HG02759 (cell line): ENCODE data around the gene ZNF219.

Experiments used
- ATAC-seq: cut with Tn5 transposase; IDR thresholded peaks from one replicate; pipeline ENCODE4 v1.9.1; 2021; ENCODE audit warnings: mild to moderate bottlenecking, moderate library complexity; ENCODE audit not compliant: unreplicated experiment

Gene ZNF219

GRCh38 chr14:21098076-21098891 lies at the start of gene ZNF219:
ZNF219 (minus strand) TSS chr14:21098655; CDS start chr14:21093591, 5,064 bp downstream.
- ATAC-seq = peak; percentile 41

- ATAC-seq = no peak
Observed at GRCh38 chr14:21145437-21145836, 47.0 kb upstream of the ZNF219 start.

- no peak for ATAC-seq
Observed at GRCh38 chr14:21142357-21142756, 43.9 kb upstream of the ZNF219 start.

- no peak for ATAC-seq
Observed at GRCh38 chr14:21136024-21136423, 37.6 kb upstream of the ZNF219 start.

GRCh38 chr14:21133901-21134300 lies 35.4 kb upstream of the ZNF219 start:
- ATAC-seq = no peak

GRCh38 chr14:21123429-21123828 lies 25.0 kb upstream of the ZNF219 start:
- no peak for ATAC-seq

GRCh38 chr14:21121122-21121521 lies 22.7 kb upstream of the ZNF219 start:
- no peak for ATAC-seq

- ATAC-seq = no peak
Observed at GRCh38 chr14:21120686-21121085, 22.2 kb upstream of the ZNF219 start.

- no peak for ATAC-seq
Observed at GRCh38 chr14:21118933-21119332, 20.5 kb upstream of the ZNF219 start.

GRCh38 chr14:21113369-21113768 lies 14.9 kb upstream of the ZNF219 start:
- no peak for ATAC-seq

- no peak for ATAC-seq
Observed at GRCh38 chr14:21112255-21112654, 13.8 kb upstream of the ZNF219 start.

- peak; percentile 53 for ATAC-seq
Observed at GRCh38 chr14:21109377-21110138, 11.1 kb upstream of the ZNF219 start.

- ATAC-seq = no peak
Observed at GRCh38 chr14:21108791-21109190, 10.3 kb upstream of the ZNF219 start.

- no peak for ATAC-seq
Observed at GRCh38 chr14:21107283-21107800, 8.9 kb upstream of the ZNF219 start.

- ATAC-seq = no peak
Observed at GRCh38 chr14:21106498-21107282, 8.2 kb upstream of the ZNF219 start.

GRCh38 chr14:21106176-21106497 lies 7.7 kb upstream of the ZNF219 start:
- no peak for ATAC-seq

- ATAC-seq = no peak
Observed at GRCh38 chr14:21105095-21105494, 6.6 kb upstream of the ZNF219 start.

GRCh38 chr14:21104448-21105060 lies 6.1 kb upstream of the ZNF219 start:
- ATAC-seq = peak; percentile 37

- peak; percentile 93 for ATAC-seq
Observed at GRCh38 chr14:21103710-21104447, 5.4 kb upstream of the ZNF219 start.

- peak; percentile 0 for ATAC-seq
Observed at GRCh38 chr14:21103411-21103709, 4.9 kb upstream of the ZNF219 start.
